Measurements from ENCODE around the gene CCDC150. TPM values are rescaled to one million over a fixed set of nuclear protein-coding genes. Genes with fewer than 3 reads are reported as not detected.

Gene CCDC150
- total RNA-seq, 1 experiment from 2014 or later = 13.1 TPM

DNA sequence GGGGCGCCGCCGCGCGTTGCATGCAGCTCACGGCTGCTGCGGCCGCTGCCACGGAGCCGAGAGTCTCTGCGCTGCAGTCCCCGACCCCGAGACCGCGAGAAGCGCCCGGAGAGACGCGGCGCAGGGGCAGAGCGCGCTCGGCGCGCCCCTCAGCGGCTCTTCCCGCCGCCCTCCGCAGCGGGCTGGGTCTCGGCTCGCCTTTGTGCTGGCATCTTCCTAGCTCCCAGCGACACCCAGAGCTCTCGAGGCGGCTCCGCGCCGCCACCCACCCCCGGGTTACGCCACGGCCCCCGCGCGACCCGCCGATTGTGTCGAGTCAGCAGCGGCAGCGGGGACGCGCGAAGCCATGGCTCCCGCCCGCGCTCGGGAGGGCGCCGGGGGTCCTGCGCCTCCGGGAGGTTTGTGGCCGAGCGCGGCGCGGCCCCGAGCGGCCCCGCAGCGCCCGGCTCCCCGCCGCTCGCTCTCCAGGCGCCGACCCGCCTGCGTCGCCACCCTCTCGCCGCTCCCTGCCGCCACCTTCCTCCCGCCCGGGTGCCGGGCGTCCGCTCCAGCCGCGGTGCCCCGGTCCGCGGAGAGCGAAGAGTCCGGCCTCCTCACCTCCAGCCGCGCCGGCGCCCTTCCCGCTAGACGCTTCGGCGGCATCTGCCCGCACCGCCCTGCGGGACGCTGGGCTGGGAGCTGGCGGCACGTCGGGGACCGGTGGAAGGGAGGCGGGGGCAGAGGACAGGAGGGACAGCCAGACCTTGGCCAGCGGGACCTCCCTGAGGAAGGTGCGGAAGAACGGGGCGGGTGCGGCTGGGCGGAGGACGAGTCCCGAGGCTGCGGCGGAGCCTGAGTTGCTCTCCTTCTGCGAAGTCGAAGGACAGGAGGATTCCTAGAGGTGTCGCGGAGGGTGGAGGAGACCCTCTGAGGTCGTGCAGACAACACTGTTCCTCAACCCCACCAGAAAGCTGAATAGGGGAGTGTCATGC is 46.3 kb upstream of the CCDC150 start, which contains the start of gene HECW2:
Gene HECW2, minus strand, starts transcription at position 644 of the 971 bp plus-strand sequence.
- peak within 1 kb of the TSS; percentile 94 for H3K4me2 ChIP-seq (ENCODE audit: low read length)
- no peaks in the 10 kb centered on the region for H3K79me2 ChIP-seq (ENCODE audit: low read length)
- intact Hi-C loops (cut with micrococcal nuclease) = loop anchor here (2.0 to 10.0 kb wide), 2 partner anchors 56 to 162 kb away; no protein-coding TSS in a partner anchor
- no peak within 1 kb of the TSS for H3K27ac ChIP-seq (ENCODE audit: low read length)
- peak; percentile 76 for ATAC-seq
- no peaks in the 10 kb centered on the region for H3K36me3 ChIP-seq (ENCODE audit: low read depth, low read length)
- ChIA-PET POLR2A (ENCODE audit: unreplicated experiment) (interaction anchor here (0.7 kb wide), 1 partner anchor 838 kb away, joined by 3 read pairs; no protein-coding TSS in a partner anchor), CTCF (interaction anchor here (0.6 kb wide), 1 partner anchor 1691 kb away, joined by 3 read pairs; no protein-coding TSS in a partner anchor)
- H3K9me3 ChIP-seq (ENCODE audit: low read length) = no peaks in the 10 kb centered on the region
- peak within 1 kb of the TSS; percentile 77 for H3K4me3 ChIP-seq (ENCODE audit: low read length)
- H3K9ac ChIP-seq (ENCODE audit: low read length) = 0 out of 2 replicates have a peak within 1 kb of the TSS, but pooled peaks have one; percentile 32
- peaks cover 5% of the 10 kb centered on the region for H3K4me1 ChIP-seq (ENCODE audit: insufficient read depth, low read length)
- H2AFZ ChIP-seq (ENCODE audit: low read length) = peak within 1 kb of the TSS; percentile 93
- no peaks in the 10 kb centered on the region for H3F3A ChIP-seq (ENCODE audit: low read length, unreplicated experiment)
- no peaks in the 10 kb centered on the region for H3K9me2 ChIP-seq (replicated peaks; ENCODE audit: low read length)
- DNase-seq = peak; percentile 25
- peaks cover 6% of the 10 kb centered on the region for H3K27me3 ChIP-seq (ENCODE audit: low read length)
- H4K20me1 ChIP-seq (ENCODE audit: low read length) = no peaks in the 10 kb centered on the region
- TF ChIP-seq, protein P1, sequence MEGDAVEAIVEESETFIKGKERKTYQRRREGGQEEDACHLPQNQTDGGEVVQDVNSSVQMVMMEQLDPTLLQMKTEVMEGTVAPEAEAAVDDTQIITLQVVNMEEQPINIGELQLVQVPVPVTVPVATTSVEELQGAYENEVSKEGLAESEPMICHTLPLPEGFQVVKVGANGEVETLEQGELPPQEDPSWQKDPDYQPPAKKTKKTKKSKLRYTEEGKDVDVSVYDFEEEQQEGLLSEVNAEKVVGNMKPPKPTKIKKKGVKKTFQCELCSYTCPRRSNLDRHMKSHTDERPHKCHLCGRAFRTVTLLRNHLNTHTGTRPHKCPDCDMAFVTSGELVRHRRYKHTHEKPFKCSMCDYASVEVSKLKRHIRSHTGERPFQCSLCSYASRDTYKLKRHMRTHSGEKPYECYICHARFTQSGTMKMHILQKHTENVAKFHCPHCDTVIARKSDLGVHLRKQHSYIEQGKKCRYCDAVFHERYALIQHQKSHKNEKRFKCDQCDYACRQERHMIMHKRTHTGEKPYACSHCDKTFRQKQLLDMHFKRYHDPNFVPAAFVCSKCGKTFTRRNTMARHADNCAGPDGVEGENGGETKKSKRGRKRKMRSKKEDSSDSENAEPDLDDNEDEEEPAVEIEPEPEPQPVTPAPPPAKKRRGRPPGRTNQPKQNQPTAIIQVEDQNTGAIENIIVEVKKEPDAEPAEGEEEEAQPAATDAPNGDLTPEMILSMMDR (conservative IDR thresholded peaks at IDR 0.05; ENCODE audit: low read depth, low read length) = no peak
- no peak for TF ChIP-seq EZH2 (IDR thresholded peaks at IDR 0.05; ENCODE audit: low read length, unreplicated experiment)
- no peak for TF ChIP-seq EZH2phosphoT487 (IDR thresholded peaks at IDR 0.05; ENCODE audit: borderline replicate concordance, low read length)
- BruUV-seq (replicated peaks) = no TSS peak

- H4K20me1 ChIP-seq (ENCODE audit: low read length) = no peaks in the 10 kb centered on the region
- no peak overlapping the region for H3K4me3 ChIP-seq (ENCODE audit: low read length)
- TF ChIP-seq EZH2 (IDR thresholded peaks at IDR 0.05; ENCODE audit: low read length, unreplicated experiment) = no peak
- TF ChIP-seq EZH2phosphoT487 (IDR thresholded peaks at IDR 0.05; ENCODE audit: borderline replicate concordance, low read length) = no peak
- TF ChIP-seq, protein P1 (conservative IDR thresholded peaks at IDR 0.05; ENCODE audit: low read depth, low read length) = no peak
- BruUV-seq (replicated peaks) = no TSS peak
- no peaks in the 10 kb centered on the region for H3K79me2 ChIP-seq (ENCODE audit: low read length)
- peaks cover 6% of the 10 kb centered on the region for H3K27me3 ChIP-seq (ENCODE audit: low read length)
- H3K27ac ChIP-seq (ENCODE audit: low read length) = no peak overlapping the region
- H3K9ac ChIP-seq (ENCODE audit: low read length) = no peak overlapping the region
- ATAC-seq (no peak), DNase-seq (no peak)
- H3K9me2 ChIP-seq (replicated peaks; ENCODE audit: low read length) = no peaks in the 10 kb centered on the region
- no peak overlapping the region for H2AFZ ChIP-seq (ENCODE audit: low read length)
- no peaks in the 10 kb centered on the region for H3K9me3 ChIP-seq (ENCODE audit: low read length)
- H3K4me1 ChIP-seq (ENCODE audit: insufficient read depth, low read length) = peaks cover 5% of the 10 kb centered on the region
- H3K36me3 ChIP-seq (ENCODE audit: low read depth, low read length) = no peaks in the 10 kb centered on the region
- H3F3A ChIP-seq (ENCODE audit: low read length, unreplicated experiment) = no peaks in the 10 kb centered on the region
- CTCF ChIA-PET = no interaction called here
- H3K4me2 ChIP-seq (ENCODE audit: low read length) = no peak overlapping the region
- POLR2A ChIA-PET (ENCODE audit: unreplicated experiment) = no interaction called here
- intact Hi-C loops (cut with micrococcal nuclease) = loop anchor here (10.0 kb wide), 1 partner anchor 161 kb away; no protein-coding TSS in a partner anchor
Measured at GRCh38 chr2:196594158-196594557, 45.4 kb upstream of the CCDC150 start.
